Cardiac muscle cell (in vitro differentiated cells and primary cell): ENCODE results near the gene MICU1. TPM values are rescaled to one million over a fixed set of nuclear protein-coding genes. Genes with fewer than 3 reads are reported as not detected.
"Not testable (repeated sequence)": the region's sequence is repeated elsewhere in the genome, so short reads cannot be mapped to it uniquely, and the experiment has no call there.

ENCODE experiments used
- DNase-seq, 2 donors: peaks; one replicate each; pipeline versions ENCODE4 v3.0.0 to v3.0.0-alpha.2; 2010 to 2017; ENCODE audit warnings: low read depth in 1 of 2, low spot score in 1 of 2
- H3K27ac ChIP-seq: fragments of 200-600 bp; sonication (generic); 2 replicates; pipeline ENCODE4 v1.5.1; 2016
- H3K27me3 ChIP-seq: fragments of 200-600 bp; sonication (generic); 2 replicates; pipeline ENCODE4 v1.6.0; 2016; ENCODE audit warnings: control low read depth
- H3K36me3 ChIP-seq: fragments of 200-600 bp; sonication (generic); 2 replicates; pipeline ENCODE4 v1.5.1; 2016; ENCODE audit warnings: control low read depth
- H3K4me1 ChIP-seq: fragments of 200-600 bp; sonication (generic); 2 replicates; pipeline ENCODE4 v1.8.1; 2017; ENCODE audit warnings: low read depth, mild to moderate bottlenecking, mixed run types
- H3K4me3 ChIP-seq: fragments of 200-600 bp; sonication (generic); 2 replicates; pipeline ENCODE4 v1.5.1; 2016; ENCODE audit warnings: mild to moderate bottlenecking
- H3K9me3 ChIP-seq: fragments of 200-600 bp; sonication (generic); 2 replicates; pipeline ENCODE4 v1.5.1; 2017; ENCODE audit warnings: low read depth, mild to moderate bottlenecking, control low read depth
- CTCF ChIP-seq: IDR thresholded peaks from 2 replicates; pipeline ENCODE4 v1.5.1; 2012; ENCODE audit warnings: low read depth, mild to moderate bottlenecking, low read length
- polyA plus RNA-seq: library from polyadenylated mRNA; unstranded; fragments of >200 nt; fragmentation: Nextera tagmentation; extraction: Ambion mirVana; gene quantifications from 2 replicates; pipeline ENCODE4 v1.2.1, GENCODE V29; 2016
- total RNA-seq: library from RNA; depleted of rRNA; stranded (reverse); fragments of >200 nt; gene quantifications from 2 replicates; pipeline ENCODE4 v1.2.3, GENCODE V29; 2016

The MICU1 gene
- total and polyA plus RNA-seq, 2 experiments from 2014 or later = 48.3 to 53.2 TPM

- Histone ChIP-seq H3K9me3 (no peaks in the 10 kb centered on the region), H3K27ac (no peak overlapping the region), H3K4me1 (no peaks in the 10 kb centered on the region), H3K27me3 (no peaks in the 10 kb centered on the region), H3K36me3 (no peaks in the 10 kb centered on the region), H3K4me3 (no peak overlapping the region)
- DNase-seq = peak; percentile 5 to 64
- no peak for TF ChIP-seq CTCF
These were observed 169.8 kb downstream of the MICU1 start for GRCh38 chr10:72455889-72456595.

- Histone ChIP-seq H3K27me3 (no peaks in the 10 kb centered on the region), H3K4me3 (no peak overlapping the region), H3K27ac (no peak overlapping the region), H3K36me3 (no peaks in the 10 kb centered on the region), H3K4me1 (no peaks in the 10 kb centered on the region), H3K9me3 (no peaks in the 10 kb centered on the region)
- no peak for TF ChIP-seq CTCF
- DNase-seq = no peak
These were observed 175.9 kb downstream of the MICU1 start for GRCh38 chr10:72449941-72450441.

- no peaks in the 10 kb centered on the region for H3K27me3 ChIP-seq
- H3K27ac ChIP-seq = no peak overlapping the region
- no peaks in the 10 kb centered on the region for H3K36me3 ChIP-seq
- H3K4me1 ChIP-seq = no peaks in the 10 kb centered on the region
- no peak for TF ChIP-seq CTCF
- no peaks in the 10 kb centered on the region for H3K9me3 ChIP-seq
- no peak for DNase-seq
- H3K4me3 ChIP-seq = no peak overlapping the region
These were observed 180.0 kb downstream of the MICU1 start for GRCh38 chr10:72445851-72446250.

- H3K4me1 ChIP-seq, DNase-seq, H3K27ac ChIP-seq, H3K4me3 ChIP-seq, H3K27me3 ChIP-seq, H3K9me3 ChIP-seq, H3K36me3 ChIP-seq: not testable (repeated sequence)
These were observed 182.9 kb downstream of the MICU1 start for GRCh38 chr10:72442969-72443368.

DNA sequence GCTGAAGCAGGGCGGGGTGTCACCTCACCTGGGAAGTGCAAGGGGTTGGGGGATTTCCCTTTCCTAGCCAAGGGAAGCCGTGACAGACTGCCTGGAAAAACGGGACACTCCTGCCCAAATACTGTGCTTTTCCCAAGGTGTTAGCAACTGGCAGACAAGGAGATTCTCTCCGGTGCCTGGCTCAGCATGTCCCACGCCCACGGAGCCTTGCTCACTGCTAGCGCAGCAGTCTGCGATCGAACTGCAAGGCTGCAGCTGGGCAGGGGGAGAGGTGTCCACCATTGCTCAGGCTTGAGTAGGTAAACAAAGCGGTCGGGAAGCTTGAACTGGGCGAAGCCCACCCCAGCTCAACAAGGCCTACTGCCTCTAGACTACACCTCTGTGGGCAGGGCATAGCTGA, 190.3 kb downstream of the MICU1 start:
- no peak for TF ChIP-seq CTCF
- Histone ChIP-seq H3K27me3 (no peaks in the 10 kb centered on the region), H3K4me3 (no peak overlapping the region), H3K4me1 (no peaks in the 10 kb centered on the region), H3K27ac (no peak overlapping the region), H3K36me3 (no peaks in the 10 kb centered on the region), H3K9me3 (no peaks in the 10 kb centered on the region)
- DNase-seq = no peak

- H3K27me3 ChIP-seq, H3K4me1 ChIP-seq, H3K9me3 ChIP-seq, H3K4me3 ChIP-seq, H3K36me3 ChIP-seq, DNase-seq, H3K27ac ChIP-seq: not testable (repeated sequence)
These were observed 194.9 kb downstream of the MICU1 start for GRCh38 chr10:72430936-72431335.
